ENCODE data around the gene GBF1. TPM values are rescaled to one million over a fixed set of nuclear protein-coding genes. Genes with fewer than 3 reads are reported as not detected.

Gene GBF1
- total and polyA plus RNA-seq, 2 donors (not counting 1 experiment from before 2014, with no cell fraction given), result 20.8 to 39.3 TPM

DNA sequence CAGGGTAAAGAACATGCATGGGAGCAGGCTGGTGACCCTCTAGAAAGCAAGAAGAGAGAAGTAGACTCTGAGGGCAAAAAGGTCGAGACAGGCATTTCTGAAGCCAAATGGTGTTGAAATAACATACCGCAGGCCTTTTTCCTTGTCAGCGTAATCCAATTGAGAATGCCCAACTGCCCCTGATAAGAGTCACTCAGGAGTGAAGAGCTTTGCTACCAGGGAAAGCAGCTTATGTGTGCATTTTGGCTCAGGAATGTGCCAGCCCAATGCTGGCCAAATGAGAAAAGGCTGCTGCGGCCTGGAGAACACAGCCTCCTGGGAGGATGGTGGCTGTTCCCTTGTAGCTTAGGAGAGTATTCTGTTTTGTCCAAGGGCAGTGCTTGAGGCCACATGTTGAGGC, 88.8 kb downstream of the GBF1 start:
- no peak overlapping the region for H3K4me2 ChIP-seq (replicated peaks; ENCODE audit: low read depth, low read length, poor library complexity, severe bottlenecking)
- H3K9ac ChIP-seq (ENCODE audit: low read length), result no peak overlapping the region
- peaks cover 1% of the 10 kb centered on the region for H3K4me1 Mint-ChIP-seq
- no peak overlapping the region for H3K4me3 Mint-ChIP-seq
- no peak overlapping the region for H3K4me3 ChIP-seq (ENCODE audit: control extremely low read depth in 1 of 5, extremely low read depth in 1 of 5, insufficient read depth in 1 of 5, low read depth in 2 of 5, low read length in 4 of 5)
- no peak overlapping the region for H3K27ac Mint-ChIP-seq
- H3K4me1 ChIP-seq (ENCODE audit: control insufficient read depth in 2 of 2, insufficient read depth in 2 of 2, low read length in 2 of 2), result no peaks in the 10 kb centered on the region
- no peak overlapping the region for H2AFZ ChIP-seq (ENCODE audit: insufficient read depth, low read depth, low read length, poor library complexity, severe bottlenecking)
- H3K79me2 ChIP-seq (ENCODE audit: control insufficient read depth, insufficient read depth, low read length), result peaks cover 12% of the 10 kb centered on the region
- CTCF ChIA-PET, result interaction anchor here (1.5 to 2.8 kb wide), 2 partner anchors 17 to 105 kb away, joined by 3 to 17 read pairs; no protein-coding TSS in a partner anchor
- H3K9me3 Mint-ChIP-seq (ENCODE audit: insufficient read depth), result no peaks in the 10 kb centered on the region
- H3K27me3 ChIP-seq (replicated peaks in 1 of 4; ENCODE audit: control extremely low read depth in 1 of 4, control insufficient read depth in 3 of 4, insufficient read depth in 4 of 4, low read length in 3 of 4), result no peaks in the 10 kb centered on the region
- intact Hi-C loops (cut with micrococcal nuclease), result no loop called here
- no peaks in the 10 kb centered on the region for H3K27me3 Mint-ChIP-seq
- POLR2A ChIA-PET, result no interaction called here
- peaks cover 8 to 12% of the 10 kb centered on the region in 2 experiments for H3K36me3 ChIP-seq (replicated peaks in 1 of 2; ENCODE audit: control extremely low read depth in 1 of 2, control insufficient read depth in 1 of 2, extremely low read depth in 1 of 2, insufficient read depth in 2 of 2, low read length in 1 of 2)
- DNase-seq (no peak), ATAC-seq (ENCODE audit: low read depth) (no peak)
- peaks cover 0 to 1% (median 0%) of the 10 kb centered on the region in 3 donors for H3K9me3 ChIP-seq (ENCODE audit: control extremely low read depth in 1 of 3, control insufficient read depth in 2 of 3, insufficient read depth in 1 of 3, low read length in 2 of 3)
- no peak for TF ChIP-seq EZH2 (IDR thresholded peaks at IDR 0.05; ENCODE audit: borderline replicate concordance, insufficient read depth, low read depth, low read length, poor library complexity, severe bottlenecking)
- TF ChIP-seq, protein P1, sequence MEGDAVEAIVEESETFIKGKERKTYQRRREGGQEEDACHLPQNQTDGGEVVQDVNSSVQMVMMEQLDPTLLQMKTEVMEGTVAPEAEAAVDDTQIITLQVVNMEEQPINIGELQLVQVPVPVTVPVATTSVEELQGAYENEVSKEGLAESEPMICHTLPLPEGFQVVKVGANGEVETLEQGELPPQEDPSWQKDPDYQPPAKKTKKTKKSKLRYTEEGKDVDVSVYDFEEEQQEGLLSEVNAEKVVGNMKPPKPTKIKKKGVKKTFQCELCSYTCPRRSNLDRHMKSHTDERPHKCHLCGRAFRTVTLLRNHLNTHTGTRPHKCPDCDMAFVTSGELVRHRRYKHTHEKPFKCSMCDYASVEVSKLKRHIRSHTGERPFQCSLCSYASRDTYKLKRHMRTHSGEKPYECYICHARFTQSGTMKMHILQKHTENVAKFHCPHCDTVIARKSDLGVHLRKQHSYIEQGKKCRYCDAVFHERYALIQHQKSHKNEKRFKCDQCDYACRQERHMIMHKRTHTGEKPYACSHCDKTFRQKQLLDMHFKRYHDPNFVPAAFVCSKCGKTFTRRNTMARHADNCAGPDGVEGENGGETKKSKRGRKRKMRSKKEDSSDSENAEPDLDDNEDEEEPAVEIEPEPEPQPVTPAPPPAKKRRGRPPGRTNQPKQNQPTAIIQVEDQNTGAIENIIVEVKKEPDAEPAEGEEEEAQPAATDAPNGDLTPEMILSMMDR (IDR thresholded peaks at IDR 0.05), result no peak
- H4K20me1 ChIP-seq (ENCODE audit: control insufficient read depth, insufficient read depth, low read length, poor library complexity, severe bottlenecking), result peaks cover 12% of the 10 kb centered on the region
- WGBS (ENCODE audit: insufficient coverage), result 98% methylated on average over 4 of the region's 4 CpGs
- no peak overlapping the region for H3K27ac ChIP-seq (ENCODE audit: low read length in 2 of 2)

DNA sequence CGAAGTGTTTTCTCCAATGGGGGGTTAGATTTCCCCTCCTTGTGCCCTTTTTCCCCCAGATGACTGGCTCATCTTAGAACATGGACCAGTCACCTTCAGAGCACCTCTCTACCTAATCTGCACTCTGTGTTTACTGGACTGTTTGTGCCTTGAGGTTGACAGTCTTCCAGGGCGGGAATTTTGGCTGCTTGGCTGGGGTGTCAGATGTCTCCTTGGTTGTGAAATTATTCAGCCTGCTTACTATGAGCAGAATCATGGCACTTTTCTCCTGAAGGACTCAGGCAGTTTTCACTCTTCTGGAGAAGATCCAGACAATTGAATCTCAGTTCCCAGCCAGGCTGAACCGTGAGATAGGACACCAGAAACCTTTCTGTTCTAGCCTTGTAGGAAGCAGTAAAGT, 89.9 kb downstream of the GBF1 start:
- no peak overlapping the region for H3K27ac ChIP-seq (ENCODE audit: low read length in 2 of 2)
- peaks cover 7% of the 10 kb centered on the region for H3K79me2 ChIP-seq (ENCODE audit: control insufficient read depth, insufficient read depth, low read length)
- TF ChIP-seq EZH2 (IDR thresholded peaks at IDR 0.05; ENCODE audit: borderline replicate concordance, insufficient read depth, low read depth, low read length, poor library complexity, severe bottlenecking), result no peak
- TF ChIP-seq, protein P1 (IDR thresholded peaks at IDR 0.05), result no peak
- no peak overlapping the region for H3K4me2 ChIP-seq (replicated peaks; ENCODE audit: low read depth, low read length, poor library complexity, severe bottlenecking)
- H2AFZ ChIP-seq (ENCODE audit: insufficient read depth, low read depth, low read length, poor library complexity, severe bottlenecking), result no peak overlapping the region
- WGBS (ENCODE audit: insufficient coverage), result 100% methylated on average over 2 of the region's 3 CpGs
- H3K36me3 ChIP-seq (replicated peaks in 1 of 2; ENCODE audit: control extremely low read depth in 1 of 2, control insufficient read depth in 1 of 2, extremely low read depth in 1 of 2, insufficient read depth in 2 of 2, low read length in 1 of 2), result peaks cover 8 to 12% of the 10 kb centered on the region in 2 experiments
- intact Hi-C loops (cut with micrococcal nuclease), result no loop called here
- Mint-ChIP-seq H3K27ac (no peak overlapping the region), H3K4me3 (no peak overlapping the region), H3K4me1 (no peaks in the 10 kb centered on the region), H3K9me3 (ENCODE audit: insufficient read depth) (no peaks in the 10 kb centered on the region), H3K27me3 (no peaks in the 10 kb centered on the region)
- no peak overlapping the region for H3K4me3 ChIP-seq (ENCODE audit: control extremely low read depth in 1 of 5, extremely low read depth in 1 of 5, insufficient read depth in 1 of 5, low read depth in 2 of 5, low read length in 4 of 5)
- POLR2A ChIA-PET, result no interaction called here
- H3K4me1 ChIP-seq (ENCODE audit: control insufficient read depth in 2 of 2, insufficient read depth in 2 of 2, low read length in 2 of 2), result no peaks in the 10 kb centered on the region
- no peaks in the 10 kb centered on the region for H3K27me3 ChIP-seq (replicated peaks in 1 of 4; ENCODE audit: control extremely low read depth in 1 of 4, control insufficient read depth in 3 of 4, insufficient read depth in 4 of 4, low read length in 3 of 4)
- CTCF ChIA-PET, result interaction anchor here (2.8 to 2.9 kb wide), 2 partner anchors 16 kb away, joined by 13 to 17 read pairs; no protein-coding TSS in a partner anchor
- ATAC-seq (ENCODE audit: low read depth), result no peak
- no peak overlapping the region for H3K9ac ChIP-seq (ENCODE audit: low read length)
- no peaks in the 10 kb centered on the region for H3K9me3 ChIP-seq (ENCODE audit: control extremely low read depth in 1 of 3, control insufficient read depth in 2 of 3, insufficient read depth in 1 of 3, low read length in 2 of 3)
- peaks cover 8% of the 10 kb centered on the region for H4K20me1 ChIP-seq (ENCODE audit: control insufficient read depth, insufficient read depth, low read length, poor library complexity, severe bottlenecking)
- no peak for DNase-seq
